Measurements from ENCODE around the gene AKNAD1. TPM values are rescaled to one million over a fixed set of nuclear protein-coding genes. Genes with fewer than 3 reads are reported as not detected.

The AKNAD1 gene
- total RNA-seq, 1 experiment from 2014 or later = 0.54 TPM

- intact Hi-C loops (cut with micrococcal nuclease; ENCODE audit: unreplicated experiment) = no loop called here
- TF ChIP-seq EZH2 (IDR thresholded peaks at IDR 0.05; ENCODE audit: borderline replicate concordance, low read depth, low read length, poor library complexity, severe bottlenecking) (no peak), CTCF (conservative IDR thresholded peaks at IDR 0.05; ENCODE audit: low read depth, low read length) (no peak)
- H3K27ac ChIP-seq (ENCODE audit: low read depth, low read length, poor library complexity, severe bottlenecking) = no peak overlapping the region
- BruUV-seq (replicated peaks) = no TSS peak
- DNase-seq (ENCODE audit: low spot score) = no peak
- H3K4me1 ChIP-seq (ENCODE audit: insufficient read depth, low read length, poor library complexity, severe bottlenecking) = peaks cover 30% of the 10 kb centered on the region
- ChIA-PET POLR2A (ENCODE audit: low non-redundant PET) (no interaction called here), CTCF (no interaction called here)
- H3K27me3 ChIP-seq (replicated peaks; ENCODE audit: insufficient read depth, low read depth, low read length, poor library complexity) = no peaks in the 10 kb centered on the region
- no peaks in the 10 kb centered on the region for H3K9me3 ChIP-seq (ENCODE audit: low read depth, low read length, poor library complexity, severe bottlenecking)
- H3K4me3 ChIP-seq (ENCODE audit: low read depth, low read length, poor library complexity, severe bottlenecking) = no peak overlapping the region
- H3K36me3 ChIP-seq (ENCODE audit: insufficient read depth, low read length, poor library complexity, severe bottlenecking) = no peaks in the 10 kb centered on the region
Measured at GRCh38 chr1:108813326-108813725, 43.6 kb downstream of the AKNAD1 start.

GRCh38 chr1:108811611-108812010 lies 45.3 kb downstream of the AKNAD1 start:
- no peaks in the 10 kb centered on the region for H3K36me3 ChIP-seq (ENCODE audit: insufficient read depth, low read length, poor library complexity, severe bottlenecking)
- ChIA-PET POLR2A (ENCODE audit: low non-redundant PET) (no interaction called here), CTCF (no interaction called here)
- intact Hi-C loops (cut with micrococcal nuclease; ENCODE audit: unreplicated experiment) = no loop called here
- no peak for DNase-seq (ENCODE audit: low spot score)
- H3K27ac ChIP-seq (ENCODE audit: low read depth, low read length, poor library complexity, severe bottlenecking) = no peak overlapping the region
- H3K4me1 ChIP-seq (ENCODE audit: insufficient read depth, low read length, poor library complexity, severe bottlenecking) = peaks cover 28% of the 10 kb centered on the region
- no peaks in the 10 kb centered on the region for H3K9me3 ChIP-seq (ENCODE audit: low read depth, low read length, poor library complexity, severe bottlenecking)
- TF ChIP-seq EZH2 (IDR thresholded peaks at IDR 0.05; ENCODE audit: borderline replicate concordance, low read depth, low read length, poor library complexity, severe bottlenecking) (no peak), CTCF (conservative IDR thresholded peaks at IDR 0.05; ENCODE audit: low read depth, low read length) (no peak)
- H3K4me3 ChIP-seq (ENCODE audit: low read depth, low read length, poor library complexity, severe bottlenecking) = no peak overlapping the region
- no TSS peak for BruUV-seq (replicated peaks)
- H3K27me3 ChIP-seq (replicated peaks; ENCODE audit: insufficient read depth, low read depth, low read length, poor library complexity) = no peaks in the 10 kb centered on the region

- POLR2A ChIA-PET (ENCODE audit: low non-redundant PET) = no interaction called here
- Histone ChIP-seq H3K27me3 (replicated peaks; ENCODE audit: insufficient read depth, low read depth, low read length, poor library complexity) (no peaks in the 10 kb centered on the region), H3K4me3 (ENCODE audit: low read depth, low read length, poor library complexity, severe bottlenecking) (no peak overlapping the region), H3K27ac (ENCODE audit: low read depth, low read length, poor library complexity, severe bottlenecking) (no peak overlapping the region), H3K9me3 (ENCODE audit: low read depth, low read length, poor library complexity, severe bottlenecking) (no peaks in the 10 kb centered on the region), H3K4me1 (ENCODE audit: insufficient read depth, low read length, poor library complexity, severe bottlenecking) (no peaks in the 10 kb centered on the region), H3K36me3 (ENCODE audit: insufficient read depth, low read length, poor library complexity, severe bottlenecking) (no peaks in the 10 kb centered on the region)
- TF ChIP-seq EZH2 (IDR thresholded peaks at IDR 0.05; ENCODE audit: borderline replicate concordance, low read depth, low read length, poor library complexity, severe bottlenecking) (no peak), CTCF (conservative IDR thresholded peaks at IDR 0.05; ENCODE audit: low read depth, low read length) (no peak)
- CTCF ChIA-PET = no interaction called here
- DNase-seq (ENCODE audit: low spot score) = no peak
- intact Hi-C loops (cut with micrococcal nuclease; ENCODE audit: unreplicated experiment) = no loop called here
- no TSS peak for BruUV-seq (replicated peaks)
Measured at GRCh38 chr1:108808438-108808837, 48.5 kb downstream of the AKNAD1 start.
